Measurements from ENCODE around the gene TTN. TPM values are rescaled to one million over a fixed set of nuclear protein-coding genes. Genes with fewer than 3 reads are reported as not detected.

TTN gene
- total RNA-seq, 1 experiment from 2014 or later = 0.05 TPM

DNA sequence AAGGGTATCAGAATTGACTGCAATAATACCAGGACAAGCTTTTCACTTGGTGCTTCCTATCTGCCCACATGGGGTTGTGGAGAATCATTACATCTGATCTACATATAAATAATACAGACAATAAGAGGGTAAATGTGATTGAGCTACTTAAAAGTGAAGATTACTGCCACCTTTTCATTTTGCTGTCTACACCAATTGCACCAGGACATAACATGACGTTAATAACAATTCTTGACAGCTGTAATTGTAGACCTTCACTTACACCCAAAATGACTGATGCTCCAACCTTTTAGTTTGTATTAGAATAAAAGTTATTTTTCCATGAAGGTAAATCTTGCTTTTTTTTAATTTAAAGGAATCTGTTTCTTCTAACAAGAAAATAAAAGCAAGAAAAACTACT, 36.5 kb upstream of the TTN start:
- Histone ChIP-seq H3K27ac (ENCODE audit: low read depth, low read length) (no peak overlapping the region), H3K9ac (ENCODE audit: low read length) (no peak overlapping the region), H3K4me1 (ENCODE audit: control insufficient read depth in 1 of 2, insufficient read depth in 2 of 2, low read length in 2 of 2) (no peaks in the 10 kb centered on the region), H3K9me2 (ENCODE audit: insufficient read depth) (no peaks in the 10 kb centered on the region), H3K4me2 (ENCODE audit: low read length) (no peak overlapping the region), H3K79me2 (ENCODE audit: insufficient read depth, low read length) (no peaks in the 10 kb centered on the region), H3K36me3 (ENCODE audit: control insufficient read depth in 1 of 2, insufficient read depth in 2 of 2, low read length in 2 of 2) (no peaks in the 10 kb centered on the region), H3K9me3 (ENCODE audit: control insufficient read depth in 1 of 2, insufficient read depth in 1 of 2, low read depth in 1 of 2, low read length in 2 of 2) (no peaks in the 10 kb centered on the region), H4K20me1 (ENCODE audit: insufficient read depth) (no peaks in the 10 kb centered on the region), H2AFZ (ENCODE audit: low read depth, low read length, poor library complexity, severe bottlenecking) (no peak overlapping the region), H3K27me3 (ENCODE audit: insufficient read depth, low read length) (no peaks in the 10 kb centered on the region), H3K4me3 (replicated peaks in 1 of 2; ENCODE audit: low read depth in 1 of 2, low read length in 2 of 2) (no peak overlapping the region)
- ChIA-PET POLR2A (no interaction called here), RAD21 (ENCODE audit: low non-redundant PET in 1 of 2, low total read pairs in 2 of 2, uncharacterized antibody in 2 of 2, unreplicated experiment in 2 of 2) (no interaction called here), CTCF (no interaction called here)
- TF ChIP-seq POLR2AphosphoS5 (IDR thresholded peaks at IDR 0.05; ENCODE audit: low read depth, low read length) = no peak
- no peak for TF ChIP-seq ZFX (IDR thresholded peaks at IDR 0.05)
- TF ChIP-seq ATF3 (IDR thresholded peaks at IDR 0.05) = no peak
- TF ChIP-seq YY1 (IDR thresholded peaks at IDR 0.05; ENCODE audit: extremely low read depth, insufficient replicate concordance, low read depth, low read length) = no peak
- TF ChIP-seq SRF (IDR thresholded peaks at IDR 0.05; ENCODE audit: low read depth) = no peak
- ATAC-seq = no peak
- DNase-seq (ENCODE audit: low read depth, low spot score) = no peak
- no TSS peak for BruUV-seq (replicated peaks)
- intact Hi-C loops (cut with micrococcal nuclease) = no loop called here

- H3K79me2 ChIP-seq (ENCODE audit: insufficient read depth, low read length) = no peaks in the 10 kb centered on the region
- H2AFZ ChIP-seq (ENCODE audit: low read depth, low read length, poor library complexity, severe bottlenecking) = no peak overlapping the region
- H3K9me3 ChIP-seq (ENCODE audit: control insufficient read depth in 1 of 2, insufficient read depth in 1 of 2, low read depth in 1 of 2, low read length in 2 of 2) = no peaks in the 10 kb centered on the region
- no peaks in the 10 kb centered on the region for H3K27me3 ChIP-seq (ENCODE audit: insufficient read depth, low read length)
- H4K20me1 ChIP-seq (ENCODE audit: insufficient read depth) = no peaks in the 10 kb centered on the region
- no peaks in the 10 kb centered on the region for H3K4me1 ChIP-seq (ENCODE audit: control insufficient read depth in 1 of 2, insufficient read depth in 2 of 2, low read length in 2 of 2)
- DNase-seq (ENCODE audit: low read depth, low spot score) (no peak), ATAC-seq (no peak)
- no peaks in the 10 kb centered on the region for H3K9me2 ChIP-seq (ENCODE audit: insufficient read depth)
- no peak overlapping the region for H3K27ac ChIP-seq (ENCODE audit: low read depth, low read length)
- H3K4me2 ChIP-seq (ENCODE audit: low read length) = no peak overlapping the region
- no peak overlapping the region for H3K4me3 ChIP-seq (replicated peaks in 1 of 2; ENCODE audit: low read depth in 1 of 2, low read length in 2 of 2)
- POLR2A ChIA-PET = no interaction called here
- TF ChIP-seq ATF3 (IDR thresholded peaks at IDR 0.05) (no peak), MAX (IDR thresholded peaks at IDR 0.05) (no peak), CBX3 (IDR thresholded peaks at IDR 0.05; ENCODE audit: low read depth) (no peak), EZH2 (IDR thresholded peaks at IDR 0.05) (no peak), SRF (IDR thresholded peaks at IDR 0.05; ENCODE audit: low read depth) (no peak)
- CTCF ChIA-PET = no interaction called here
- no peaks in the 10 kb centered on the region for H3K36me3 ChIP-seq (ENCODE audit: control insufficient read depth in 1 of 2, insufficient read depth in 2 of 2, low read length in 2 of 2)
- no peak overlapping the region for H3K9ac ChIP-seq (ENCODE audit: low read length)
- intact Hi-C loops (cut with micrococcal nuclease) = no loop called here
- RAD21 ChIA-PET (ENCODE audit: low non-redundant PET in 1 of 2, low total read pairs in 2 of 2, uncharacterized antibody in 2 of 2, unreplicated experiment in 2 of 2) = no interaction called here
- BruUV-seq (replicated peaks) = no TSS peak
Observed at GRCh38 chr2:178836807-178837206, 29.6 kb upstream of the TTN start.

Data from HCT116 (cell line).